Measurements from ENCODE around the gene AKAP13. TPM values are rescaled to one million over a fixed set of nuclear protein-coding genes. Genes with fewer than 3 reads are reported as not detected.

The AKAP13 gene
- total and polyA plus RNA-seq, 2 experiments from 2014 or later, result 53.1 to 108 TPM

- Histone ChIP-seq H3K4me3 (no peak overlapping the region), H3K4me1 (ENCODE audit: low read depth) (no peaks in the 10 kb centered on the region), H3K27ac (no peak overlapping the region), H3K27me3 (no peaks in the 10 kb centered on the region), H3K36me3 (peaks cover 6% of the 10 kb centered on the region), H3K9me3 (ENCODE audit: low read depth) (no peaks in the 10 kb centered on the region)
- TF ChIP-seq, protein P1, sequence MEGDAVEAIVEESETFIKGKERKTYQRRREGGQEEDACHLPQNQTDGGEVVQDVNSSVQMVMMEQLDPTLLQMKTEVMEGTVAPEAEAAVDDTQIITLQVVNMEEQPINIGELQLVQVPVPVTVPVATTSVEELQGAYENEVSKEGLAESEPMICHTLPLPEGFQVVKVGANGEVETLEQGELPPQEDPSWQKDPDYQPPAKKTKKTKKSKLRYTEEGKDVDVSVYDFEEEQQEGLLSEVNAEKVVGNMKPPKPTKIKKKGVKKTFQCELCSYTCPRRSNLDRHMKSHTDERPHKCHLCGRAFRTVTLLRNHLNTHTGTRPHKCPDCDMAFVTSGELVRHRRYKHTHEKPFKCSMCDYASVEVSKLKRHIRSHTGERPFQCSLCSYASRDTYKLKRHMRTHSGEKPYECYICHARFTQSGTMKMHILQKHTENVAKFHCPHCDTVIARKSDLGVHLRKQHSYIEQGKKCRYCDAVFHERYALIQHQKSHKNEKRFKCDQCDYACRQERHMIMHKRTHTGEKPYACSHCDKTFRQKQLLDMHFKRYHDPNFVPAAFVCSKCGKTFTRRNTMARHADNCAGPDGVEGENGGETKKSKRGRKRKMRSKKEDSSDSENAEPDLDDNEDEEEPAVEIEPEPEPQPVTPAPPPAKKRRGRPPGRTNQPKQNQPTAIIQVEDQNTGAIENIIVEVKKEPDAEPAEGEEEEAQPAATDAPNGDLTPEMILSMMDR (IDR thresholded peaks at IDR 0.05; ENCODE audit: low read depth, low read length), result no peak
- no peak for DNase-seq (ENCODE audit: low read depth in 1 of 2, low spot score in 1 of 2)
Measured at GRCh38 chr15:85679231-85679630, 298.8 kb downstream of the AKAP13 start.

DNA sequence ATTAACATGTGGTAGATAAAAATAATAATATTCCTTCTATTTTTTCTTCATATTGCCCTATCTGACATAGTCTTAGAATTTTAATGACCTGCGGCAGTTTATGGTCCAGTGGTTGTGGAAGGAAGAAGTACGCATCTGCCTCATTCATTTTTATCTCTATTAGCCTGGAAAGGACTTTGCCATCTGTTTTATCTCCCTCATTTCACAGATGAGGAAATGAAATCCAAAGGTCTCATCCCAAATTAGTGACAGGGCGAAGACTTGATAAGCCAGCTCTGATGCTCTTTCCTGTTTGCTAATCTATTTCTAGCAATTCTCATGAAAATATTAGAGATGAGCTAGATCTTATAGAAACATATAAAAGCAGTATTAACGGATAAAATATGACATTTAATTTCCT, 301.0 kb downstream of the AKAP13 start:
- H3K4me3 ChIP-seq, result no peak overlapping the region
- H3K36me3 ChIP-seq, result peaks cover 22% of the 10 kb centered on the region
- no peak overlapping the region for H3K27ac ChIP-seq

DNA sequence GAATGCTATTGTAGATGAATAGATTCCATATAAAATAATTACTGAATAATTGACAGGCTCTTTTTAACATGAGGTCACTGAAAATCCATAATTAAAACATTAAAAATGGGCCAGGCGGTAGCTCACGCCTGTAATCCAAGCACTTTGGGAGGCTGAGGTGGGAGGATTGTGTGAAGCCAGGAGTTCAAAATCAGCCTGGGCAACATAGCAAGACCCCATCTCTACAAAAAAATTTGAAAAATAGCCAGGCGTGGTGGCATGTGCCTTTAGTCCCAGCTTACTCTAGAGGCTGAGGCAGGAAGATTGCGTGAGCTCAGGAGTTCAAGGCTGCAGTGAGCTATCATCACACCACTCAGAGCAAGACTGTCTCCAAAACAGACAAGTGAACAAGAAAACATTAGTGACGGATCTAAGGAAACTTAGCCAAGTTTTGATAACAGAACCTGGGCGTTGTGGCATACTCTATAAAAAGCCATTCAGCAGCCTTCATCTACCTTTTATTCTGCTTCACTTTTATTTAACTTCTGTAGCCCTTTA, 303.8 kb downstream of the AKAP13 start:
- Histone ChIP-seq H3K27ac (no peak overlapping the region), H3K9me3 (ENCODE audit: low read depth) (no peaks in the 10 kb centered on the region), H3K27me3 (no peaks in the 10 kb centered on the region), H3K36me3 (peaks cover 27% of the 10 kb centered on the region), H3K4me3 (no peak overlapping the region), H3K4me1 (ENCODE audit: low read depth) (peaks cover 10% of the 10 kb centered on the region)
- TF ChIP-seq, protein P1 (IDR thresholded peaks at IDR 0.05; ENCODE audit: low read depth, low read length), result no peak
- no peak for DNase-seq (ENCODE audit: low read depth in 1 of 2, low spot score in 1 of 2)

More for the DNA sequence above, 301.0 kb downstream of the AKAP13 start:
- TF ChIP-seq, protein P1 (IDR thresholded peaks at IDR 0.05; ENCODE audit: low read depth, low read length), result no peak
- no peaks in the 10 kb centered on the region for H3K9me3 ChIP-seq (ENCODE audit: low read depth)
- H3K27me3 ChIP-seq, result no peaks in the 10 kb centered on the region
- no peaks in the 10 kb centered on the region for H3K4me1 ChIP-seq (ENCODE audit: low read depth)
- DNase-seq (ENCODE audit: low read depth in 1 of 2, low spot score in 1 of 2), result no peak

- peaks cover 27% of the 10 kb centered on the region for H3K36me3 ChIP-seq
- H3K9me3 ChIP-seq (ENCODE audit: low read depth), result no peaks in the 10 kb centered on the region
- TF ChIP-seq, protein P1 (IDR thresholded peaks at IDR 0.05; ENCODE audit: low read depth, low read length), result no peak
- peaks cover 21% of the 10 kb centered on the region for H3K4me1 ChIP-seq (ENCODE audit: low read depth)
- no peaks in the 10 kb centered on the region for H3K27me3 ChIP-seq
- no peak overlapping the region for H3K4me3 ChIP-seq
- no peak overlapping the region for H3K27ac ChIP-seq
- no peak for DNase-seq (ENCODE audit: low read depth in 1 of 2, low spot score in 1 of 2)
Measured at GRCh38 chr15:85685356-85685755, 305.0 kb downstream of the AKAP13 start.

- H3K4me1 ChIP-seq (ENCODE audit: low read depth), result peaks cover 33% of the 10 kb centered on the region
- no peaks in the 10 kb centered on the region for H3K27me3 ChIP-seq
- no peak for DNase-seq (ENCODE audit: low read depth in 1 of 2, low spot score in 1 of 2)
- peak overlapping the region; percentile 8 for H3K27ac ChIP-seq
- no peaks in the 10 kb centered on the region for H3K9me3 ChIP-seq (ENCODE audit: low read depth)
- TF ChIP-seq, protein P1 (IDR thresholded peaks at IDR 0.05; ENCODE audit: low read depth, low read length), result no peak
- no peak overlapping the region for H3K4me3 ChIP-seq
- peaks cover 27% of the 10 kb centered on the region for H3K36me3 ChIP-seq
Measured at GRCh38 chr15:85687329-85687728, 306.9 kb downstream of the AKAP13 start.
